Measurements from ENCODE around the gene HIPK2. TPM values are rescaled to one million over a fixed set of nuclear protein-coding genes. Genes with fewer than 3 reads are reported as not detected.

The HIPK2 gene
- total RNA-seq, 1 experiment from 2014 or later, result 30.7 TPM

DNA sequence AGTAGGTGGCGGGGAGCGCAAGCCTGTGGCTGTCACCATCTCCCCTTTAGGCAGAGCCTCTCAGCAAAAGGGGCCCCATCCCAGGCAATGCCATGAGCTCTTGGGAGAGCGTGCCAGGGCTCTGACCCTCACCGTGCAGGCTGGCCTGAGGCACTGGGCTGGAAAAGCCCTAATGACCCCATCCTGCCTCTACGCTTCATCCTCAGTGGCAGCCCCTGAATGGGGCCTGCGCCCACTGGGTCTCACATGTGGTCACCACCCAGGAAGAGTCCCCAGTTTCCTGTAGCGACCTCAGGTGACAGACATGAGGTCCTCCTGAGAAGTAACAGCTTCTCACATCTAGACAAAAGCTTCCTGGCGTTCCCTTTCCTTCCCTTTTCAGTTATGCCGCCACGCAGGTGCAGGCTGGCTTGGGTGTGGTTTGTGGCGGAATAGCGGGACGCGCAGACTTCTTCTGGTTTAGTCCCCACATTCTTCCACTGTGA lies 195.1 kb downstream of the HIPK2 start:
- Histone ChIP-seq H3K4me1 (ENCODE audit: insufficient read depth, low read length, poor library complexity, severe bottlenecking) (no peaks in the 10 kb centered on the region), H3K36me3 (ENCODE audit: insufficient read depth, low read length, poor library complexity, severe bottlenecking) (no peaks in the 10 kb centered on the region), H3K9me3 (ENCODE audit: low read depth, low read length, poor library complexity, severe bottlenecking) (no peaks in the 10 kb centered on the region), H3K27me3 (replicated peaks; ENCODE audit: insufficient read depth, low read depth, low read length, poor library complexity) (no peaks in the 10 kb centered on the region), H3K27ac (ENCODE audit: low read depth, low read length, poor library complexity, severe bottlenecking) (no peak overlapping the region), H3K4me3 (ENCODE audit: low read depth, low read length, poor library complexity, severe bottlenecking) (no peak overlapping the region)
- CTCF ChIA-PET, result no interaction called here
- no peak for DNase-seq (ENCODE audit: low spot score)
- BruUV-seq (replicated peaks), result no TSS peak
- POLR2A ChIA-PET (ENCODE audit: low non-redundant PET), result no interaction called here
- TF ChIP-seq, protein P1, sequence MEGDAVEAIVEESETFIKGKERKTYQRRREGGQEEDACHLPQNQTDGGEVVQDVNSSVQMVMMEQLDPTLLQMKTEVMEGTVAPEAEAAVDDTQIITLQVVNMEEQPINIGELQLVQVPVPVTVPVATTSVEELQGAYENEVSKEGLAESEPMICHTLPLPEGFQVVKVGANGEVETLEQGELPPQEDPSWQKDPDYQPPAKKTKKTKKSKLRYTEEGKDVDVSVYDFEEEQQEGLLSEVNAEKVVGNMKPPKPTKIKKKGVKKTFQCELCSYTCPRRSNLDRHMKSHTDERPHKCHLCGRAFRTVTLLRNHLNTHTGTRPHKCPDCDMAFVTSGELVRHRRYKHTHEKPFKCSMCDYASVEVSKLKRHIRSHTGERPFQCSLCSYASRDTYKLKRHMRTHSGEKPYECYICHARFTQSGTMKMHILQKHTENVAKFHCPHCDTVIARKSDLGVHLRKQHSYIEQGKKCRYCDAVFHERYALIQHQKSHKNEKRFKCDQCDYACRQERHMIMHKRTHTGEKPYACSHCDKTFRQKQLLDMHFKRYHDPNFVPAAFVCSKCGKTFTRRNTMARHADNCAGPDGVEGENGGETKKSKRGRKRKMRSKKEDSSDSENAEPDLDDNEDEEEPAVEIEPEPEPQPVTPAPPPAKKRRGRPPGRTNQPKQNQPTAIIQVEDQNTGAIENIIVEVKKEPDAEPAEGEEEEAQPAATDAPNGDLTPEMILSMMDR (conservative IDR thresholded peaks at IDR 0.05; ENCODE audit: low read depth, low read length), result no peak
- TF ChIP-seq EZH2 (IDR thresholded peaks at IDR 0.05; ENCODE audit: borderline replicate concordance, low read depth, low read length, poor library complexity, severe bottlenecking), result no peak
- intact Hi-C loops (cut with micrococcal nuclease; ENCODE audit: unreplicated experiment), result no loop called here

DNA sequence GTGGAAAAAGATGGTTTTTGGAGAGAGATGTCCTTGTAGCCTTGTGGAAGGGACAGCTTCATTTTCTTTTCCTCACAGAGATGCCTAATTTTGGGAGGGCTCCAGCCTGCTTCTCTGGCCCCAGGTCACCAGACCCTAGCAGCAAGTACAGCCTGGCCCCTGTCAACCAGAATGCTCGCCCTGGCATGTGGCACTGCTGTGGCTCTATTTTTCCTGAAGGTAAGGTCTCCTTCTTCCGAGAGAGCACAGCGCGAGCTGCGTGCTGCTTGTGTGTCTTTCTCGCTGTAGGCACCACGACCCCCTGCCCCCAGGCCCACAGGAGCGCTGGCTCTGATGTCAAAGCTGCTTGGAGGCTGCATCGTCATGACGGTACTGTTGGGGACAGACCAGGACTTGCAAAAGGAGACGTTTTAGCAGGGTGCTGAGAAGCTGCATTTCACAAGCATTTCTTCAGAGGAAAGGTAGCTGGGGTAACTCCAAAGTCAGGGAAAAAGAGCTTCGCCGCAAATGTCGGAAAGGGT lies 195.6 kb downstream of the HIPK2 start:
- POLR2A ChIA-PET (ENCODE audit: low non-redundant PET), result no interaction called here
- TF ChIP-seq EZH2 (IDR thresholded peaks at IDR 0.05; ENCODE audit: borderline replicate concordance, low read depth, low read length, poor library complexity, severe bottlenecking), result no peak
- TF ChIP-seq, protein P1 (conservative IDR thresholded peaks at IDR 0.05; ENCODE audit: low read depth, low read length), result no peak
- BruUV-seq (replicated peaks), result no TSS peak

DNA sequence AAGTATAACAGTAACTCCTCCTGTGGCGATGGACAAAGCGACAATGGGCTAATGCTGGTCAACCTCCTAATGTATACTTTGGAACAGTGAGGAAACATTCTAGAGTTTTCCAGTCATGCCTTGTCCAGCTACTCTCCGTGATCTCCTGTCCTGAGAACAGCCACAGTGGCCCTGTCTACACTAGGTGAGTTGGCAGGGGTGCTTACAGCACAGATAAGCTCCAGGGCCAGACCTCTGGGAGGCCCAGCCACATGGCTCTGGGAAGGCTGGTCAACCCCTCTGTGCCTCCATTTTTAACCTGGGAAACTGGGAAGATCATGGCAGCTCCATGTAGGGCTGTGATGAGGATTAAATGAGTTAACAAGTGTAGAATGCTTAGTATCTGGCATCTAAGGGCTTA lies 197.4 kb downstream of the HIPK2 start:
- Histone ChIP-seq H3K36me3 (ENCODE audit: insufficient read depth, low read length, poor library complexity, severe bottlenecking) (no peaks in the 10 kb centered on the region), H3K4me1 (ENCODE audit: insufficient read depth, low read length, poor library complexity, severe bottlenecking) (no peaks in the 10 kb centered on the region), H3K9me3 (ENCODE audit: low read depth, low read length, poor library complexity, severe bottlenecking) (no peaks in the 10 kb centered on the region), H3K4me3 (ENCODE audit: low read depth, low read length, poor library complexity, severe bottlenecking) (no peak overlapping the region), H3K27me3 (replicated peaks; ENCODE audit: insufficient read depth, low read depth, low read length, poor library complexity) (no peaks in the 10 kb centered on the region), H3K27ac (ENCODE audit: low read depth, low read length, poor library complexity, severe bottlenecking) (no peak overlapping the region)
- ChIA-PET POLR2A (ENCODE audit: low non-redundant PET) (no interaction called here), CTCF (no interaction called here)
- DNase-seq (ENCODE audit: low spot score), result no peak
- intact Hi-C loops (cut with micrococcal nuclease; ENCODE audit: unreplicated experiment), result no loop called here
- no peak for TF ChIP-seq EZH2 (IDR thresholded peaks at IDR 0.05; ENCODE audit: borderline replicate concordance, low read depth, low read length, poor library complexity, severe bottlenecking)
- TF ChIP-seq, protein P1 (conservative IDR thresholded peaks at IDR 0.05; ENCODE audit: low read depth, low read length), result no peak
- no TSS peak for BruUV-seq (replicated peaks)

More for the DNA sequence above, 195.6 kb downstream of the HIPK2 start:
- Histone ChIP-seq H3K27me3 (replicated peaks; ENCODE audit: insufficient read depth, low read depth, low read length, poor library complexity) (no peaks in the 10 kb centered on the region), H3K4me3 (ENCODE audit: low read depth, low read length, poor library complexity, severe bottlenecking) (no peak overlapping the region), H3K9me3 (ENCODE audit: low read depth, low read length, poor library complexity, severe bottlenecking) (no peaks in the 10 kb centered on the region), H3K36me3 (ENCODE audit: insufficient read depth, low read length, poor library complexity, severe bottlenecking) (no peaks in the 10 kb centered on the region), H3K27ac (ENCODE audit: low read depth, low read length, poor library complexity, severe bottlenecking) (no peak overlapping the region), H3K4me1 (ENCODE audit: insufficient read depth, low read length, poor library complexity, severe bottlenecking) (no peaks in the 10 kb centered on the region)
- CTCF ChIA-PET, result no interaction called here
- no peak for DNase-seq (ENCODE audit: low spot score)
- intact Hi-C loops (cut with micrococcal nuclease; ENCODE audit: unreplicated experiment), result no loop called here
